Spinal cord (tissue), 10 donors: ENCODE data around the gene SUCLG1. TPM values are rescaled to one million over a fixed set of nuclear protein-coding genes. Genes with fewer than 3 reads are reported as not detected.

Source experiments
- DNase-seq, 6 donors: peaks; one replicate each; pipeline versions ENCODE4 v3.0.0 to v3.0.0-alpha.2; 2013 to 2015; ENCODE audit warnings: low spot score in 6 of 6, low read depth in 4 of 6
- H3K27ac ChIP-seq: one replicate; pipeline ENCODE4 v1.5.1; 2013; ENCODE audit warnings: low read depth, low read length, control low read depth
- H3K27me3 ChIP-seq: one replicate; pipeline ENCODE4 v1.6.1; 2013; ENCODE audit warnings: low read length; ENCODE audit not compliant: control insufficient read depth, insufficient read depth
- H3K36me3 ChIP-seq: one replicate; pipeline ENCODE4 v1.6.1; 2013; ENCODE audit warnings: low read length; ENCODE audit not compliant: control insufficient read depth, insufficient read depth
- H3K4me1 ChIP-seq: one replicate; pipeline ENCODE4 v1.6.1; 2013; ENCODE audit warnings: low read length; ENCODE audit not compliant: control insufficient read depth, insufficient read depth
- H3K4me3 ChIP-seq: one replicate; pipeline ENCODE4 v1.5.1; 2013; ENCODE audit warnings: low read depth, low read length, control low read depth
- H3K9me3 ChIP-seq: one replicate; pipeline ENCODE4 v1.6.1; 2013; ENCODE audit warnings: low read length; ENCODE audit not compliant: control insufficient read depth, insufficient read depth
- WGBS: methylation state at CpG from one replicate; pipeline ENCODE4 v1.1.5; 2013; ENCODE audit warnings: missing lambda C conversion rate; ENCODE audit not compliant: insufficient coverage; 5-methylcytosine and 5-hydroxymethylcytosine counted together
- polyA plus RNA-seq, 2 donors: library from polyadenylated mRNA; unstranded; fragments of 120-200 nt; gene quantifications; one replicate each; pipeline ENCODE4 v1.2.1, GENCODE V29; 2013; ENCODE audit not compliant: insufficient read length in 2 of 2
- total RNA-seq, 2 donors: library from RNA; depleted of rRNA in 1 of 2; stranded (reverse); fragments of 120-200 nt in 1 of 2; fragments of >200 nt in 1 of 2; gene quantifications; one replicate each; pipeline versions ENCODE4 v1.2.3 to v1.2.4, GENCODE V29; 2013 to 2014
- donor health status: healthy.

SUCLG1 gene
- total and polyA plus RNA-seq, 4 donors = 76.2 to 120 (median 98.9) TPM

GRCh38 chr2:84435345-84436025 is 23.6 kb downstream of the SUCLG1 start:
- 0% methylated on average over 1 of the region's 6 CpGs for WGBS
- Histone ChIP-seq H3K27ac (peak overlapping the region; percentile 3), H3K4me3 (no peak overlapping the region), H3K36me3 (peaks cover 4% of the 10 kb centered on the region), H3K4me1 (peaks cover 6% of the 10 kb centered on the region), H3K9me3 (no peaks in the 10 kb centered on the region), H3K27me3 (no peaks in the 10 kb centered on the region)
- peak in 4 of 6 donors; percentile 41 to 80 (median 60) for DNase-seq

GRCh38 chr2:84429328-84429727 is 29.8 kb downstream of the SUCLG1 start:
- no peak overlapping the region for H3K27ac ChIP-seq

GRCh38 chr2:84427235-84428138 is 31.6 kb downstream of the SUCLG1 start:
- no peak for DNase-seq
- no peaks in the 10 kb centered on the region for H3K9me3 ChIP-seq
- H3K36me3 ChIP-seq = peaks cover 14% of the 10 kb centered on the region
- 75% methylated on average over 1 of the region's 2 CpGs for WGBS
- H3K27me3 ChIP-seq = no peaks in the 10 kb centered on the region
- H3K27ac ChIP-seq = no peak overlapping the region
- H3K4me3 ChIP-seq = no peak overlapping the region
- no peaks in the 10 kb centered on the region for H3K4me1 ChIP-seq

More at GRCh38 chr2:84429328-84429727, 29.8 kb downstream of the SUCLG1 start:
- no peaks in the 10 kb centered on the region for H3K27me3 ChIP-seq
- no CpG with 5 or more reads among the region's 1 CpG for WGBS
- H3K9me3 ChIP-seq = no peaks in the 10 kb centered on the region
- H3K4me3 ChIP-seq = no peak overlapping the region
- H3K4me1 ChIP-seq = no peaks in the 10 kb centered on the region
- DNase-seq = no peak
- H3K36me3 ChIP-seq = peaks cover 14% of the 10 kb centered on the region

- Histone ChIP-seq H3K4me3 (no peak overlapping the region), H3K27me3 (no peaks in the 10 kb centered on the region), H3K4me1 (no peaks in the 10 kb centered on the region), H3K36me3 (peaks cover 17% of the 10 kb centered on the region), H3K9me3 (no peaks in the 10 kb centered on the region), H3K27ac (no peak overlapping the region)
- DNase-seq = no peak
- 79% methylated on average over 1 of the region's 3 CpGs for WGBS
Observed at GRCh38 chr2:84425310-84425709, 33.8 kb downstream of the SUCLG1 start.

GRCh38 chr2:84424152-84424551 is 34.9 kb downstream of the SUCLG1 start:
- Histone ChIP-seq H3K9me3 (no peaks in the 10 kb centered on the region), H3K27me3 (no peaks in the 10 kb centered on the region), H3K36me3 (peaks cover 9% of the 10 kb centered on the region), H3K4me1 (no peaks in the 10 kb centered on the region), H3K27ac (no peak overlapping the region), H3K4me3 (no peak overlapping the region)
- peak in 4 of 6 donors; percentile 15 to 78 (median 38) for DNase-seq

- Histone ChIP-seq H3K4me3 (no peak overlapping the region), H3K36me3 (peaks cover 9% of the 10 kb centered on the region), H3K27me3 (no peaks in the 10 kb centered on the region), H3K27ac (no peak overlapping the region), H3K4me1 (no peaks in the 10 kb centered on the region), H3K9me3 (no peaks in the 10 kb centered on the region)
- 86% methylated on average over 1 of the region's 1 CpG for WGBS
- no peak for DNase-seq
Observed at GRCh38 chr2:84421791-84422190, 37.3 kb downstream of the SUCLG1 start.

GRCh38 chr2:84421197-84421596 is 37.9 kb downstream of the SUCLG1 start:
- Histone ChIP-seq H3K9me3 (no peaks in the 10 kb centered on the region), H3K4me1 (no peaks in the 10 kb centered on the region), H3K27me3 (no peaks in the 10 kb centered on the region), H3K4me3 (no peak overlapping the region), H3K27ac (no peak overlapping the region), H3K36me3 (peaks cover 9% of the 10 kb centered on the region)
- WGBS = 86% methylated on average over 2 of the region's 2 CpGs
- no peak for DNase-seq

GRCh38 chr2:84417453-84418145 is 41.5 kb downstream of the SUCLG1 start:
- 67% methylated on average over 1 of the region's 4 CpGs for WGBS
- no peaks in the 10 kb centered on the region for H3K4me1 ChIP-seq
- no peak overlapping the region for H3K4me3 ChIP-seq
- DNase-seq = no peak
- H3K36me3 ChIP-seq = peaks cover 4% of the 10 kb centered on the region
- H3K27ac ChIP-seq = no peak overlapping the region
- H3K27me3 ChIP-seq = no peaks in the 10 kb centered on the region
- no peaks in the 10 kb centered on the region for H3K9me3 ChIP-seq

- 17% methylated on average over 1 of the region's 2 CpGs for WGBS
Observed at GRCh38 chr2:84409531-84409930, 49.5 kb downstream of the SUCLG1 start.

More at GRCh38 chr2:84409531-84409930, 49.5 kb downstream of the SUCLG1 start:
- Histone ChIP-seq H3K9me3 (no peaks in the 10 kb centered on the region), H3K27ac (no peak overlapping the region), H3K36me3 (no peaks in the 10 kb centered on the region), H3K4me1 (no peaks in the 10 kb centered on the region), H3K4me3 (no peak overlapping the region), H3K27me3 (no peaks in the 10 kb centered on the region)
- peak in 1 of 6 donors; percentile 9 for DNase-seq
